PC-3 (cell line): ENCODE data around the gene SH3PXD2B.

ENCODE experiments used
- CTCF ChIP-seq: fragments of 300-600 bp; sonication (generic); conservative IDR thresholded peaks from 2 replicates; pipeline ENCODE4 v1.5.1; 2017; ENCODE audit warnings: antibody characterized with exemption, low read depth, mild to moderate bottlenecking, low read length
- EZH2 ChIP-seq: fragments of 300-600 bp; sonication (generic); IDR thresholded peaks from one replicate; pipeline ENCODE4 v1.6.1; 2017; ENCODE audit warnings: antibody characterized with exemption, mild to moderate bottlenecking, low read length; ENCODE audit not compliant: unreplicated experiment
- EZH2phosphoT487 ChIP-seq: fragments of 300-600 bp; sonication (generic); IDR thresholded peaks from 2 replicates; pipeline ENCODE4 v1.6.1; 2018; ENCODE audit warnings: mild to moderate bottlenecking, antibody characterized with exemption, low read length, borderline replicate concordance

- TF ChIP-seq CTCF (no peak), EZH2 (no peak), EZH2phosphoT487 (no peak)
Observed at GRCh38 chr5:172484664-172485063, 30.3 kb upstream of the SH3PXD2B start.
